HepG2 (cell line): ENCODE measurements around the gene SMPD1. TPM values are rescaled to one million over a fixed set of nuclear protein-coding genes. Genes with fewer than 3 reads are reported as not detected.
A peak's percentile ranks its signal among the peaks of the same experiment; 100 is the strongest.

Experiments
- BCL6 ChIP-seq: IDR thresholded peaks from 2 replicates; pipeline ENCODE4 v1.6.1; 2016; ENCODE audit warnings: missing genetic modification reagents, missing compliant biosample characterization
- CENPX ChIP-seq: sonication (generic); formaldehyde crosslinking; IDR thresholded peaks from 2 replicates; pipeline ENCODE4 v1.9.0; 2021; ENCODE audit warnings: mild to moderate bottlenecking, missing genetic modification reagents, moderate library complexity
- EZH2 ChIP-seq: conservative IDR thresholded peaks from 2 replicates; pipeline ENCODE4 v1.6.1; 2012; ENCODE audit warnings: mild to moderate bottlenecking, low read depth, low read length, moderate library complexity
- GATAD1 ChIP-seq: IDR thresholded peaks from 2 replicates; pipeline ENCODE4 v1.6.1; 2016; ENCODE audit warnings: missing genetic modification reagents, missing compliant biosample characterization
- GATAD2A ChIP-seq: IDR thresholded peaks from 2 replicates; pipeline ENCODE4 v1.6.1; 2016
- JUNB ChIP-seq: sonication (generic); formaldehyde crosslinking; IDR thresholded peaks from 2 replicates; pipeline ENCODE4 v1.8.0; 2022; ENCODE audit warnings: missing genetic modification reagents, mild to moderate bottlenecking, borderline replicate concordance
- MBD4 ChIP-seq: IDR thresholded peaks from 2 replicates; pipeline ENCODE4 v1.6.1; 2012; ENCODE audit warnings: low read length, inconsistent platforms, borderline replicate concordance
- MED8 ChIP-seq: sonication (generic); formaldehyde crosslinking; IDR thresholded peaks from 2 replicates; pipeline ENCODE4 v1.8.1; 2023; ENCODE audit warnings: mild to moderate bottlenecking, missing genetic modification reagents; ENCODE audit not compliant: insufficient replicate concordance
- MTA1 ChIP-seq: sonication (generic); formaldehyde crosslinking; IDR thresholded peaks from 2 replicates; pipeline ENCODE4 v1.4.0; 2020; ENCODE audit warnings: missing genetic modification reagents, mild to moderate bottlenecking, borderline replicate concordance
- NCOA5 ChIP-seq: sonication (generic); formaldehyde crosslinking; IDR thresholded peaks from 2 replicates; pipeline ENCODE4 v1.4.0; 2020; ENCODE audit warnings: missing genetic modification reagents
- NCOR1 ChIP-seq: fragments of 200-600 bp; sonication (generic); IDR thresholded peaks from 2 replicates; pipeline ENCODE4 v1.7.0; 2017; ENCODE audit warnings: antibody characterized with exemption, low read length, borderline replicate concordance
- THYN1 ChIP-seq: sonication (generic); formaldehyde crosslinking; IDR thresholded peaks from 2 replicates; pipeline ENCODE4 v1.8.1; 2023; ENCODE audit warnings: low read depth, mild to moderate bottlenecking, moderate library complexity, missing genetic modification reagents, borderline replicate concordance
- TSC22D2 ChIP-seq: sonication (generic); formaldehyde crosslinking; IDR thresholded peaks from 2 replicates; pipeline ENCODE4 v1.5.1; 2020; ENCODE audit warnings: missing genetic modification reagents, mild to moderate bottlenecking, borderline replicate concordance
- U2AF2 ChIP-seq: fragments of 200-400 bp; formaldehyde crosslinking; IDR thresholded peaks from 2 replicates; pipeline ENCODE4 v1.6.1; 2017; ENCODE audit warnings: low read depth, mild to moderate bottlenecking, low read length
- ZKSCAN5 ChIP-seq: sonication (generic); formaldehyde crosslinking; IDR thresholded peaks from 2 replicates; pipeline ENCODE4 v1.5.1; 2020; ENCODE audit warnings: mild to moderate bottlenecking, missing genetic modification reagents
- ZNF326 ChIP-seq: sonication (generic); formaldehyde crosslinking; IDR thresholded peaks from 2 replicates; pipeline ENCODE4 v1.4.0; 2020; ENCODE audit warnings: missing genetic modification reagents, borderline replicate concordance
- ZNF382 ChIP-seq: sonication (generic); formaldehyde crosslinking; IDR thresholded peaks from 2 replicates; pipeline ENCODE4 v1.5.0; 2020; ENCODE audit warnings: missing genetic modification reagents, mild to moderate bottlenecking, borderline replicate concordance
- ZNF549 ChIP-seq: sonication (generic); formaldehyde crosslinking; IDR thresholded peaks from 2 replicates; pipeline ENCODE4 v1.5.0; 2020; ENCODE audit warnings: missing genetic modification reagents
- ZNF816 ChIP-seq: sonication (generic); formaldehyde crosslinking; IDR thresholded peaks from 2 replicates; pipeline ENCODE4 v1.8.0; 2022; ENCODE audit warnings: missing genetic modification reagents, mild to moderate bottlenecking, borderline replicate concordance
- ZNF879 ChIP-seq: sonication (generic); formaldehyde crosslinking; IDR thresholded peaks from 2 replicates; pipeline ENCODE4 v1.8.1; 2023; ENCODE audit warnings: missing genetic modification reagents
- ZSCAN21 ChIP-seq: sonication (generic); formaldehyde crosslinking; IDR thresholded peaks from 2 replicates; pipeline ENCODE4 v1.8.0; 2022; ENCODE audit warnings: mild to moderate bottlenecking, missing genetic modification reagents, moderate library complexity, borderline replicate concordance
- polyA plus RNA-seq, 8 experiments: library from polyadenylated mRNA; depleted of rRNA in 3 of 8; stranded (reverse) in 7 of 8; unstranded in 1 of 8; fragments of >200 nt; fragmentation: Illumina TruSeq in 4 of 8; extraction: Trizol in 4 of 8; gene quantifications; 2 replicates each; pipeline versions ENCODE4 v1.2.1 to v1.2.3, GENCODE V29; 2011 to 2016; ENCODE audit warnings: low read depth in 4 of 8, missing spikeins in 1 of 8, mixed read lengths in 1 of 8; ENCODE audit not compliant: insufficient read depth in 1 of 8
- total RNA-seq, 5 experiments: library from RNA; depleted of rRNA; stranded (reverse); fragments of >200 nt; fragmentation: Illumina TruSeq; extraction: Trizol; gene quantifications; 2 replicates each; pipeline ENCODE4 v1.2.3, GENCODE V29; 2016; ENCODE audit warnings: low read depth in 1 of 5
- TF ChIP-seq, protein P1 (sequence below): sonication (generic); formaldehyde crosslinking; IDR thresholded peaks from 2 replicates; pipeline ENCODE4 v1.8.0; 2022; ENCODE audit warnings: mild to moderate bottlenecking, missing genetic modification reagents, moderate library complexity
- TF ChIP-seq, protein P2 (sequence below): sonication (generic); formaldehyde crosslinking; IDR thresholded peaks from 2 replicates; pipeline ENCODE4 v1.5.1; 2020; ENCODE audit warnings: mild to moderate bottlenecking, missing genetic modification reagents, moderate library complexity
- TF ChIP-seq, protein P3 (sequence below): sonication (generic); formaldehyde crosslinking; IDR thresholded peaks from 2 replicates; pipeline ENCODE4 v1.5.0; 2020; ENCODE audit warnings: mild to moderate bottlenecking, missing genetic modification reagents, moderate library complexity

SMPD1 gene
- total and polyA plus RNA-seq, 2 of the 13 experiments (the other 11 are each of a cell fraction or from before 2014, with no cell fraction given) = 6.3 to 8.4 TPM

DNA sequence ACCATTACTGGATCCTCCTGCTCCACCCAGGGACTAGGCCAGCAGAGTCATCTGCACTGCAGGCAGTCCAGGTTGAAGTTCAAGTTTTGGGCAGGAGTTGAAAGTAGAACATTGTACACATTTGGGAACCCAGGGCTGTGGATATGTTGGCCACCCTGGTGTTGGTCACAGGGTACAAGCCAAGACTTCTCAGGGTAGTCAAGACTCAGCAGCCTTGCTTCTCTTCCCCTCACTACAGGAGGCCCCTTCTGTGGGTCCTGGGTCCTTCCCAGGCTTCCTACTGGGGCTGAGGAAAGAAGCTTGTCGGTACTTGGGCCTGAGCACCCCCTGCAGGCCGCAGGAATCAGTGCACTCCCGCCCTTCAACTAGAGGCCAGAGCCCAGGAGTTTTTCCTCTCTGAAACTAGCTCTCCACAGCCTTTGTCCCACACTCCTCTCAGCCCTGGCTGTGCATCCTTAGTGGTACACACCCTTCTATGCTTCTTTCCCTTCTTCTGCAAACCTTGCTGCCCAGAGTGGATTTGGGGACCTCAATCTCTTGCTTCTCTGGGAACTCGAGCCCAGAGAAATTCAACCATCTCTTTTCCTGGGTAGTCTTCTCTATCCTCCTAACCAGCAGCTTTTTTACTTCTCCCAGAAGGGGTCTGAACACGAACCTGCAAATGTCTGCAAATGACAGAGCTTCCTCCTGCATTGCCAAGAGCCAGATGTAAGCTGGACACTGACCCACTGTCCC lies 53.2 kb downstream of the SMPD1 start (continued):
- TF ChIP-seq MTA1 (CRISPR knock-in tag) = no peak
- TF ChIP-seq BCL6 (CRISPR knock-in tag) = 0 out of 2 replicates have a peak, but pooled peaks have one; percentile 25
- TF ChIP-seq NCOA5 (CRISPR knock-in tag) = no peak
- 0 out of 2 replicates have a peak, but pooled peaks have one; percentile 21 for TF ChIP-seq GATAD2A (CRISPR knock-in tag)
- no peak for TF ChIP-seq ZSCAN21 (CRISPR knock-in tag)
- TF ChIP-seq GATAD1 (CRISPR knock-in tag) = no peak
- no peak for TF ChIP-seq EZH2
- TF ChIP-seq, protein P1, sequence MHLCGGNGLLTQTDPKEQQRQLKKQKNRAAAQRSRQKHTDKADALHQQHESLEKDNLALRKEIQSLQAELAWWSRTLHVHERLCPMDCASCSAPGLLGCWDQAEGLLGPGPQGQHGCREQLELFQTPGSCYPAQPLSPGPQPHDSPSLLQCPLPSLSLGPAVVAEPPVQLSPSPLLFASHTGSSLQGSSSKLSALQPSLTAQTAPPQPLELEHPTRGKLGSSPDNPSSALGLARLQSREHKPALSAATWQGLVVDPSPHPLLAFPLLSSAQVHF (CRISPR knock-in tag) = no peak
- no peak for TF ChIP-seq JUNB (CRISPR knock-in tag)
- no peak for TF ChIP-seq CENPX (CRISPR knock-in tag)
- no peak for TF ChIP-seq ZNF816 (CRISPR knock-in tag)
- no peak for TF ChIP-seq U2AF2
- no peak for TF ChIP-seq ZNF549 (CRISPR knock-in tag)
- no peak for TF ChIP-seq MBD4
- no peak for TF ChIP-seq ZNF382 (CRISPR knock-in tag)
- no peak for TF ChIP-seq ZNF326 (CRISPR knock-in tag)
- TF ChIP-seq THYN1 (CRISPR knock-in tag) = no peak
- TF ChIP-seq ZKSCAN5 (CRISPR knock-in tag) = 0 out of 2 replicates have a peak, but pooled peaks have one; percentile 69
- TF ChIP-seq, protein P2, sequence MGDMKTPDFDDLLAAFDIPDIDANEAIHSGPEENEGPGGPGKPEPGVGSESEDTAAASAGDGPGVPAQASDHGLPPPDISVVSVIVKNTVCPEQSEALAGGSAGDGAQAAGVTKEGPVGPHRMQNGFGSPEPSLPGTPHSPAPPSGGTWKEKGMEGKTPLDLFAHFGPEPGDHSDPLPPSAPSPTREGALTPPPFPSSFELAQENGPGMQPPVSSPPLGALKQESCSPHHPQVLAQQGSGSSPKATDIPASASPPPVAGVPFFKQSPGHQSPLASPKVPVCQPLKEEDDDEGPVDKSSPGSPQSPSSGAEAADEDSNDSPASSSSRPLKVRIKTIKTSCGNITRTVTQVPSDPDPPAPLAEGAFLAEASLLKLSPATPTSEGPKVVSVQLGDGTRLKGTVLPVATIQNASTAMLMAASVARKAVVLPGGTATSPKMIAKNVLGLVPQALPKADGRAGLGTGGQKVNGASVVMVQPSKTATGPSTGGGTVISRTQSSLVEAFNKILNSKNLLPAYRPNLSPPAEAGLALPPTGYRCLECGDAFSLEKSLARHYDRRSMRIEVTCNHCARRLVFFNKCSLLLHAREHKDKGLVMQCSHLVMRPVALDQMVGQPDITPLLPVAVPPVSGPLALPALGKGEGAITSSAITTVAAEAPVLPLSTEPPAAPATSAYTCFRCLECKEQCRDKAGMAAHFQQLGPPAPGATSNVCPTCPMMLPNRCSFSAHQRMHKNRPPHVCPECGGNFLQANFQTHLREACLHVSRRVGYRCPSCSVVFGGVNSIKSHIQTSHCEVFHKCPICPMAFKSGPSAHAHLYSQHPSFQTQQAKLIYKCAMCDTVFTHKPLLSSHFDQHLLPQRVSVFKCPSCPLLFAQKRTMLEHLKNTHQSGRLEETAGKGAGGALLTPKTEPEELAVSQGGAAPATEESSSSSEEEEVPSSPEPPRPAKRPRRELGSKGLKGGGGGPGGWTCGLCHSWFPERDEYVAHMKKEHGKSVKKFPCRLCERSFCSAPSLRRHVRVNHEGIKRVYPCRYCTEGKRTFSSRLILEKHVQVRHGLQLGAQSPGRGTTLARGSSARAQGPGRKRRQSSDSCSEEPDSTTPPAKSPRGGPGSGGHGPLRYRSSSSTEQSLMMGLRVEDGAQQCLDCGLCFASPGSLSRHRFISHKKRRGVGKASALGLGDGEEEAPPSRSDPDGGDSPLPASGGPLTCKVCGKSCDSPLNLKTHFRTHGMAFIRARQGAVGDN (CRISPR knock-in tag) = 0 out of 2 replicates have a peak, but pooled peaks have one; percentile 11
- TF ChIP-seq ZNF879 (CRISPR knock-in tag) = no peak
- TF ChIP-seq TSC22D2 (CRISPR knock-in tag) = no peak
- TF ChIP-seq NCOR1 = no peak
- TF ChIP-seq, protein P3, sequence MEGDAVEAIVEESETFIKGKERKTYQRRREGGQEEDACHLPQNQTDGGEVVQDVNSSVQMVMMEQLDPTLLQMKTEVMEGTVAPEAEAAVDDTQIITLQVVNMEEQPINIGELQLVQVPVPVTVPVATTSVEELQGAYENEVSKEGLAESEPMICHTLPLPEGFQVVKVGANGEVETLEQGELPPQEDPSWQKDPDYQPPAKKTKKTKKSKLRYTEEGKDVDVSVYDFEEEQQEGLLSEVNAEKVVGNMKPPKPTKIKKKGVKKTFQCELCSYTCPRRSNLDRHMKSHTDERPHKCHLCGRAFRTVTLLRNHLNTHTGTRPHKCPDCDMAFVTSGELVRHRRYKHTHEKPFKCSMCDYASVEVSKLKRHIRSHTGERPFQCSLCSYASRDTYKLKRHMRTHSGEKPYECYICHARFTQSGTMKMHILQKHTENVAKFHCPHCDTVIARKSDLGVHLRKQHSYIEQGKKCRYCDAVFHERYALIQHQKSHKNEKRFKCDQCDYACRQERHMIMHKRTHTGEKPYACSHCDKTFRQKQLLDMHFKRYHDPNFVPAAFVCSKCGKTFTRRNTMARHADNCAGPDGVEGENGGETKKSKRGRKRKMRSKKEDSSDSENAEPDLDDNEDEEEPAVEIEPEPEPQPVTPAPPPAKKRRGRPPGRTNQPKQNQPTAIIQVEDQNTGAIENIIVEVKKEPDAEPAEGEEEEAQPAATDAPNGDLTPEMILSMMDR (CRISPR knock-in tag) = peak; percentile 86
- no peak for TF ChIP-seq MED8 (CRISPR knock-in tag)
